ENCODE results near the gene TMEFF2.

The TMEFF2 gene

DNA sequence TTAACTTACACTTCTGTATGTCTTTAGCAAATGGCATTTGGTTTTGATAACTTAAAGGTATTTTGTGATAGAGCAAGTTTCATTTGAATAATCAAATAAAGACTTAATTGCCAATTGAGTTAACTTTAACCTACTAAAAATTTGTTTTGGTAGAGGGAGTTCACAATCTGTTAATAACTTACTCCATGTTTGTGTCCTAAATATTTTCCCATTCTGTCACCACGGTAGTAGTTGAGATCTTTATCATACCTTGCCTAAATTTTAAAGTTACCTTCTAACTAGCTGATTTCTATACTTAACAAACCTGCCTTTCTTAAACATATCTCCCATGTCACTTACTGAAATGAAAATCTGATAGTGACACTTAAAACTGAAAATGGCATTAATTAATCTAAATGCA is 127.1 kb downstream of the TMEFF2 start:
- no peaks in the 10 kb centered on the region for H3K27me3 ChIP-seq
- no peak overlapping the region for H3K4me3 ChIP-seq
- H3K4me1 ChIP-seq = no peaks in the 10 kb centered on the region
- intact Hi-C loops (cut with DNase I; ENCODE audit: low total_unique reads) = no loop called here
- TF ChIP-seq, protein P1, sequence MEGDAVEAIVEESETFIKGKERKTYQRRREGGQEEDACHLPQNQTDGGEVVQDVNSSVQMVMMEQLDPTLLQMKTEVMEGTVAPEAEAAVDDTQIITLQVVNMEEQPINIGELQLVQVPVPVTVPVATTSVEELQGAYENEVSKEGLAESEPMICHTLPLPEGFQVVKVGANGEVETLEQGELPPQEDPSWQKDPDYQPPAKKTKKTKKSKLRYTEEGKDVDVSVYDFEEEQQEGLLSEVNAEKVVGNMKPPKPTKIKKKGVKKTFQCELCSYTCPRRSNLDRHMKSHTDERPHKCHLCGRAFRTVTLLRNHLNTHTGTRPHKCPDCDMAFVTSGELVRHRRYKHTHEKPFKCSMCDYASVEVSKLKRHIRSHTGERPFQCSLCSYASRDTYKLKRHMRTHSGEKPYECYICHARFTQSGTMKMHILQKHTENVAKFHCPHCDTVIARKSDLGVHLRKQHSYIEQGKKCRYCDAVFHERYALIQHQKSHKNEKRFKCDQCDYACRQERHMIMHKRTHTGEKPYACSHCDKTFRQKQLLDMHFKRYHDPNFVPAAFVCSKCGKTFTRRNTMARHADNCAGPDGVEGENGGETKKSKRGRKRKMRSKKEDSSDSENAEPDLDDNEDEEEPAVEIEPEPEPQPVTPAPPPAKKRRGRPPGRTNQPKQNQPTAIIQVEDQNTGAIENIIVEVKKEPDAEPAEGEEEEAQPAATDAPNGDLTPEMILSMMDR (IDR thresholded peaks at IDR 0.05) = no peak
- no peak for DNase-seq
- H3K9me3 ChIP-seq = no peaks in the 10 kb centered on the region
- H3K27ac ChIP-seq = no peak overlapping the region
- H3K36me3 ChIP-seq = no peaks in the 10 kb centered on the region

DNA sequence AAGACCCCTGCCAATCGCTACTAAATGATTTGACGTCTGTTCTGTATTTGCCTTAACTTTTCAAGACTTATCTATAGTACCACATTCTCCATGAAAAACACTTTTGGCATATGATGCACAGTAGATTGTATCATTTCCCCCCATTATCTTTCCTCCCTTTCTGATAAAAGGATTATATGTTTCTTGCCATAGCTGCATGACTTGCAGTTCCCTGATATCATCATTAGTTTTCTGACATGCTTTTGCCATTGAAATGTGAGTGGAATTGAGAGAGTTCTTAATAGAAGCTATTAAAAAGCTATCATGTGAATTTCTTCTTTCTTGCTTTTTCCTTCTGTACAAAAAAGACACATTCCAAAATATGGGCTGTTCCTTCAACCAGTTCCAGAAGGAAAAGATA is 130.3 kb downstream of the TMEFF2 start:
- Histone ChIP-seq H3K4me1 (no peaks in the 10 kb centered on the region), H3K4me3 (no peak overlapping the region), H3K9me3 (no peaks in the 10 kb centered on the region), H3K27me3 (no peaks in the 10 kb centered on the region), H3K27ac (no peak overlapping the region), H3K36me3 (no peaks in the 10 kb centered on the region)
- DNase-seq = no peak
- intact Hi-C loops (cut with DNase I; ENCODE audit: low total_unique reads) = no loop called here
- TF ChIP-seq, protein P1 (IDR thresholded peaks at IDR 0.05) = no peak

DNA sequence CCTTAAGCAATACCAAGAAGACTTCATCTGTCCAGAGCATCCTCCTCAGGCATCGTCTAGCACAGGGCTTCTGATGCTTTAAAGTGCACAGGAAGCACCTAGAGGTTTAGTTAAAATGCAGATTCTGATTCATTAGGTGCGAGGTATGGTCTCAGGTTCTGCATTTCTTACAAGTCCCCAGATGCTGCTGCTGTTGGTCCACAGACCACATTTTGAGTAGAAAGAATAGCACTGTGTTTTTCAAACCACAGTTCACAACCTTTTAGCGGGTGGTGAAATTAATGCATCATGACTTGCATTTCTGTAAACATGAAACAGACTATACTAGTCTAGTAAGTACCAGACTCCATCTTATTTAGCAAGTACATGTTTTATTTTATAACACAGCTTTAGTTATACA is 134.6 kb downstream of the TMEFF2 start:
- Histone ChIP-seq H3K36me3 (no peaks in the 10 kb centered on the region), H3K27me3 (no peaks in the 10 kb centered on the region), H3K9me3 (no peaks in the 10 kb centered on the region), H3K27ac (no peak overlapping the region), H3K4me1 (no peaks in the 10 kb centered on the region), H3K4me3 (no peak overlapping the region)
- intact Hi-C loops (cut with DNase I; ENCODE audit: low total_unique reads) = no loop called here
- TF ChIP-seq, protein P1 (IDR thresholded peaks at IDR 0.05) = no peak
- DNase-seq = no peak

DNA sequence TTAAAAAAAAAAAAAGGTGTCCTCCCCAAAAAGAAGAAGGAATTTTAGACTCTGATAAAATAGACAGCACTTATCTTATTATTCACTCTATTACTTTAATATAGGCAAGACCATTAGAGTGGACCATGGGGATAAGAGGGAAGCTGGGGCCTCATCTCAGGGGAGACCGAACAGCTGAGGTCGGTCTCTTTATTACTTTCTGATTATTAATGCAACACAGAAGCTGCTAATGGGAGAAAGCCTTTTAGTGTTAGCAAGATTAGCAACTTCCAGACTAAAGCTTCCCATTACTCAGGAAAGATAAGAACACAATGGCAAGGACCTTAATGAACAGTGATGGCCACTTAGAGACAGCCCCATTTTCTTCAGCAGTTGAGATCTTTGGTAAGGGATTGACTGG is 135.5 kb downstream of the TMEFF2 start:
- TF ChIP-seq, protein P1 (IDR thresholded peaks at IDR 0.05) = no peak
- Histone ChIP-seq H3K27ac (no peak overlapping the region), H3K9me3 (no peaks in the 10 kb centered on the region), H3K27me3 (no peaks in the 10 kb centered on the region), H3K4me1 (no peaks in the 10 kb centered on the region), H3K4me3 (no peak overlapping the region), H3K36me3 (no peaks in the 10 kb centered on the region)
- DNase-seq = no peak
- intact Hi-C loops (cut with DNase I; ENCODE audit: low total_unique reads) = no loop called here

DNA sequence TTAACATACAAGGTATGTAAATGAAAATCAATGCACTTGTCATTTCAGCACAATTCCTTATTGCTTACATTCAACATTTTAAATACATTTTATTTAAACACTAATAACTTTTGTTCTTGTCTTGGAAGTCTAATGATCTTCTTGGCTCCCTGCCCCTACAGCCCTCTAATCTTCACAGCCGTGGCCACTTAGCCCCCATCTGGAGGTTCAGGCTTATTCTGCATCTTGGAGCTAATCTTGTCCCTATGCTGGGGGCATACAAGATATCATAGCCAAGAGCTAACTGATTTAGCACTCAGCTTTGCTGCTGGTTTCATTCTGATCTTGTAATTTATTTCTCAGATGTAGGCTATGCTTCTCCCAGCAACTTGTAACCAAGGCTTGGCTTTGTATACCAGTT is 140.8 kb downstream of the TMEFF2 start:
- TF ChIP-seq, protein P1 (IDR thresholded peaks at IDR 0.05) = no peak
- Histone ChIP-seq H3K9me3 (no peaks in the 10 kb centered on the region), H3K4me3 (no peak overlapping the region), H3K27ac (no peak overlapping the region), H3K27me3 (no peaks in the 10 kb centered on the region), H3K36me3 (no peaks in the 10 kb centered on the region), H3K4me1 (no peaks in the 10 kb centered on the region)
- intact Hi-C loops (cut with DNase I; ENCODE audit: low total_unique reads) = no loop called here
- DNase-seq = no peak

DNA sequence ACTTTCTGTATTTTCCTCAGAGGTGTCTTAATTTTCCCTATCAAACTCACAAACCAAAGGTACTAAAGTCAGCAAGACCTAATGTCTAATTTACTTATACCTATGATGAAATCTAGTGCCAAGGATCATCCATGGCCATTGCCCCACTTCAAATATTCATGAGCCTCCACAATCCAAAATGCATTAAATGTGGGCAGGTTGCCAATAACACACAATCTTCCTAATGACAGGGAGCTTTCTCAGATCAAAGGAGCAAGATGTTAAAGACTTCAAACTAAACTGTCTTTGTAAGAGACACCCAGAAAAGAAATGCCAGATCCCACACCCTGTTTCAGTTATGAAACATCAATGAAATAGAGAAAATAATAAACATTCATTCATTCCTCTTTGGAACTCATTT is 143.2 kb downstream of the TMEFF2 start:
- no peak overlapping the region for H3K4me3 ChIP-seq
- TF ChIP-seq, protein P1 (IDR thresholded peaks at IDR 0.05) = no peak
- no peaks in the 10 kb centered on the region for H3K9me3 ChIP-seq
- intact Hi-C loops (cut with DNase I; ENCODE audit: low total_unique reads) = no loop called here
- H3K27ac ChIP-seq = no peak overlapping the region
- DNase-seq = no peak
- H3K36me3 ChIP-seq = no peaks in the 10 kb centered on the region
- no peaks in the 10 kb centered on the region for H3K27me3 ChIP-seq
- H3K4me1 ChIP-seq = no peaks in the 10 kb centered on the region

Measured in tibial artery (tissue), 4 donors.